Keratinocyte (primary cell): Measurements from ENCODE around the gene EPHA6. TPM values are rescaled to one million over a fixed set of nuclear protein-coding genes. Genes with fewer than 3 reads are reported as not detected.

Experiments used
- DNase-seq: peaks from one replicate; pipeline ENCODE4 v3.0.0-alpha.2; 2011; ENCODE audit warnings: low read depth, missing footprints, low spot score
- FAIRE-seq: peaks from 2 replicates; lab custom pipeline; 2011; peaks lifted over from hg19 to GRCh38; lab: Jason Lieb, UNC
- H2AFZ ChIP-seq: 2 replicates; pipeline ENCODE4 v1.6.0; 2012; ENCODE audit warnings: low read length, control low read depth, inconsistent platforms; ENCODE audit not compliant: control insufficient read depth
- H3K27ac ChIP-seq: 2 replicates; pipeline ENCODE4 v1.5.1; 2011; ENCODE audit warnings: low read length; ENCODE audit not compliant: control insufficient read depth, insufficient read depth
- H3K27me3 ChIP-seq: 3 replicates; pipeline ENCODE4 v1.6.0; 2011; ENCODE audit warnings: low read length; ENCODE audit not compliant: control insufficient read depth, insufficient read depth; ENCODE audit errors: extremely low read depth
- H3K36me3 ChIP-seq, 2 experiments: 2 replicates in 1 of 2; 3 replicates in 1 of 2; pipeline ENCODE4 v1.5.1; 2011; ENCODE audit warnings: low read length in 2 of 2, mild to moderate bottlenecking in 1 of 2; ENCODE audit not compliant: control insufficient read depth in 2 of 2, insufficient read depth in 2 of 2; ENCODE audit errors: extremely low read depth in 1 of 2
- H3K4me1 ChIP-seq: 3 replicates; pipeline ENCODE4 v1.5.1; 2011; ENCODE audit warnings: low read length; ENCODE audit not compliant: control insufficient read depth, insufficient read depth; ENCODE audit errors: extremely low read depth
- H3K4me2 ChIP-seq: 3 replicates; pipeline ENCODE4 v1.6.0; 2011; ENCODE audit warnings: low read depth, low read length; ENCODE audit not compliant: control insufficient read depth, insufficient read depth; ENCODE audit errors: extremely low read depth
- H3K4me3 ChIP-seq, 3 experiments: fragments of 200-600 bp in 1 of 3; sonication (generic) in 1 of 3; 2 replicates in 2 of 3; 3 replicates in 1 of 3; pipeline ENCODE4 v1.5.1; 2011 to 2016; ENCODE audit warnings: low read length in 3 of 3, mild to moderate bottlenecking in 3 of 3, control low read depth in 2 of 3, inconsistent platforms in 1 of 3, low read depth in 1 of 3, mixed read lengths in 1 of 3, mixed run types in 1 of 3, moderate library complexity in 1 of 3; ENCODE audit not compliant: control insufficient read depth in 2 of 3, insufficient read depth in 2 of 3; ENCODE audit errors: extremely low read depth in 1 of 3
- H3K79me2 ChIP-seq: 2 replicates; pipeline ENCODE4 v1.6.0; 2012; ENCODE audit warnings: low read length; ENCODE audit not compliant: control insufficient read depth, insufficient read depth
- H3K9ac ChIP-seq: 3 replicates; pipeline ENCODE4 v1.6.0; 2011; ENCODE audit warnings: low read length; ENCODE audit not compliant: control insufficient read depth, insufficient read depth; ENCODE audit errors: extremely low read depth
- H3K9me1 ChIP-seq: 3 replicates; pipeline ENCODE4 v1.6.0; 2011; ENCODE audit warnings: low read length; ENCODE audit not compliant: control insufficient read depth, insufficient read depth; ENCODE audit errors: extremely low read depth
- H3K9me3 ChIP-seq: 2 replicates; pipeline ENCODE4 v1.5.1; 2012; ENCODE audit warnings: low read depth, low read length; ENCODE audit not compliant: control insufficient read depth
- H4K20me1 ChIP-seq: 3 replicates; pipeline ENCODE4 v1.6.0; 2011; ENCODE audit warnings: low read length; ENCODE audit not compliant: control insufficient read depth, insufficient read depth; ENCODE audit errors: extremely low read depth
- EZH2 ChIP-seq: IDR thresholded peaks from one replicate; pipeline ENCODE4 v1.6.1; 2012; ENCODE audit warnings: inconsistent platforms, mild to moderate bottlenecking, low read length, moderate library complexity
- dilution Hi-C: fragments of 300-500 bp; cut with MboI; formaldehyde crosslinking; loops from one replicate; pipeline ENCODE4 v1.7.0; 2020; ENCODE audit warnings: low sequenced_read_pairs; ENCODE audit not compliant: extremely low pct_ligation_motif_present
- polyA plus RNA-seq, 5 experiments: library from polyadenylated mRNA; depleted of rRNA in 3 of 5; stranded (reverse) in 3 of 5; stranded (forward) in 1 of 5; unstranded in 1 of 5; fragments of >200 nt; gene quantifications; 1 replicate in 1 of 5; 2 replicates in 3 of 5; 3 replicates in 1 of 5; pipeline versions ENCODE4 v1.2.1 to v1.2.3, GENCODE V29; 2011 to 2012; ENCODE audit warnings: missing spikeins in 2 of 5, low read depth in 1 of 5, low replicate concordance in 1 of 5
- TF ChIP-seq, protein P1 (sequence below), 3 experiments: IDR thresholded peaks in 1 of 3; conservative IDR thresholded peaks in 1 of 3; optimal IDR thresholded peaks in 1 of 3; 2 replicates in 2 of 3; 3 replicates in 1 of 3; pipeline versions ENCODE3 to v1.5.1; 2011; ENCODE audit warnings: low read length in 3 of 3, mild to moderate bottlenecking in 3 of 3, moderate library complexity in 2 of 3, control low read depth in 1 of 3, inconsistent platforms in 1 of 3; ENCODE audit not compliant: insufficient read depth in 2 of 3; ENCODE audit errors: extremely low read depth in 1 of 3

The EPHA6 gene
- polyA plus RNA-seq, 1 donor (not counting 4 experiments of a cell fraction or from before 2014, with no cell fraction given): not detected

DNA sequence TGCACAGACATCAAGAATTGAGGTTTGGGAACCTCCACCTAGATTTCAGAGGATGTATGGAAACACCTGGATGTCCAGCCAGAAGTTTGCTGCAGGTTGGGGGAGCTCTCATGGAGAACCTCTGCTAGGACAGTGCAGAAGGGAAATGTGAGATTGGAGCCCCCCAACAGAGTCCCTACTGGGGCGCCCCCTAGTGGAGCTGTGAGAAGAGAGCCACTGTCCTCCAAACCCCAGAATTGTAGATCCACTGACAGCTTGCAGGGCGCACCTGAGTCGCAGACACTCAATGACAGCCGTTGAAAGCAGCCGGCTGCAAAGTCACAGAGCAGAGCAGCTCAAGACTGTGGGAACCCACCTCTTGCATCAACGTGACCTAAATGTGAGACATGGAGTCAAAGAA lies 34.6 kb upstream of the EPHA6 start:
- Histone ChIP-seq H3K79me2 (no peaks in the 10 kb centered on the region), H3K9ac (no peak overlapping the region), H3K4me1 (no peaks in the 10 kb centered on the region), H3K9me1 (no peaks in the 10 kb centered on the region), H4K20me1 (no peaks in the 10 kb centered on the region), H2AFZ (no peak overlapping the region), H3K4me3 (no peak overlapping the region), H3K27ac (no peak overlapping the region), H3K36me3 (no peaks in the 10 kb centered on the region), H3K27me3 (no peaks in the 10 kb centered on the region), H3K9me3 (no peaks in the 10 kb centered on the region), H3K4me2 (no peak overlapping the region)
- no peak for DNase-seq
- TF ChIP-seq EZH2: no peak
- TF ChIP-seq, protein P1, sequence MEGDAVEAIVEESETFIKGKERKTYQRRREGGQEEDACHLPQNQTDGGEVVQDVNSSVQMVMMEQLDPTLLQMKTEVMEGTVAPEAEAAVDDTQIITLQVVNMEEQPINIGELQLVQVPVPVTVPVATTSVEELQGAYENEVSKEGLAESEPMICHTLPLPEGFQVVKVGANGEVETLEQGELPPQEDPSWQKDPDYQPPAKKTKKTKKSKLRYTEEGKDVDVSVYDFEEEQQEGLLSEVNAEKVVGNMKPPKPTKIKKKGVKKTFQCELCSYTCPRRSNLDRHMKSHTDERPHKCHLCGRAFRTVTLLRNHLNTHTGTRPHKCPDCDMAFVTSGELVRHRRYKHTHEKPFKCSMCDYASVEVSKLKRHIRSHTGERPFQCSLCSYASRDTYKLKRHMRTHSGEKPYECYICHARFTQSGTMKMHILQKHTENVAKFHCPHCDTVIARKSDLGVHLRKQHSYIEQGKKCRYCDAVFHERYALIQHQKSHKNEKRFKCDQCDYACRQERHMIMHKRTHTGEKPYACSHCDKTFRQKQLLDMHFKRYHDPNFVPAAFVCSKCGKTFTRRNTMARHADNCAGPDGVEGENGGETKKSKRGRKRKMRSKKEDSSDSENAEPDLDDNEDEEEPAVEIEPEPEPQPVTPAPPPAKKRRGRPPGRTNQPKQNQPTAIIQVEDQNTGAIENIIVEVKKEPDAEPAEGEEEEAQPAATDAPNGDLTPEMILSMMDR (optimal IDR thresholded peaks at IDR 0.05 in 1 of 3, IDR thresholded peaks at IDR 0.05 in 1 of 3, conservative IDR thresholded peaks at IDR 0.05 in 1 of 3; ENCODE audit: extremely low read depth in 1 of 3, insufficient read depth in 2 of 3, low read length in 3 of 3): no peak
- no peak for FAIRE-seq
- dilution Hi-C loops: no loop called here

DNA sequence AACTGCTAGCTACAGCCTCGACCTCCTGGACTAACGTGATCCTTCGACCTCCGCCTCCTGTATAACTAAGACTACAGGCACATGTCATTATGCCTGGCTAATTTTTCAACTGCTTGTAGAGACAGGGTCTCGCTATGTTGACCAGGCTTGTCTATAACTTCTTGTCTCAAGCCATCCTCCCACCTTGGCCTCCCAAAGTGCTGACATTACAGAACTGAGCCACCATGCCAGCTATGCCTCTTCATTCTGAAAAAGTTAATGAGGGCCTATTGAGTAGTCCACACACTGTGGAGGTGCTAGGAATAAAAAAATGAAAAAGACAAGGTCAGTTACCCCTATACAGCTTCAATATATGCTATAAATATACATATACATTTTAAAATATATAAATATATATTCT lies 18.3 kb upstream of the EPHA6 start:
- no peak for DNase-seq
- no peaks in the 10 kb centered on the region for H3K27me3 ChIP-seq
- H4K20me1 ChIP-seq: no peaks in the 10 kb centered on the region
- no peaks in the 10 kb centered on the region for H3K9me3 ChIP-seq
- H3K79me2 ChIP-seq: no peaks in the 10 kb centered on the region
- TF ChIP-seq, protein P1 (optimal IDR thresholded peaks at IDR 0.05 in 1 of 3, IDR thresholded peaks at IDR 0.05 in 1 of 3, conservative IDR thresholded peaks at IDR 0.05 in 1 of 3; ENCODE audit: extremely low read depth in 1 of 3, insufficient read depth in 2 of 3, low read length in 3 of 3): no peak
- no peak for TF ChIP-seq EZH2
- no peak overlapping the region for H2AFZ ChIP-seq
- no peaks in the 10 kb centered on the region for H3K4me1 ChIP-seq
- no peak overlapping the region for H3K4me3 ChIP-seq
- no peak overlapping the region for H3K9ac ChIP-seq
- no peak for FAIRE-seq
- no peak overlapping the region for H3K4me2 ChIP-seq
- H3K9me1 ChIP-seq: no peaks in the 10 kb centered on the region
- dilution Hi-C loops: no loop called here
- no peaks in the 10 kb centered on the region for H3K36me3 ChIP-seq
- no peak overlapping the region for H3K27ac ChIP-seq
